HG03135 (cell line): ENCODE results near the gene GPHN.

ENCODE experiments used
- ATAC-seq: cut with Tn5 transposase; IDR thresholded peaks from one replicate; pipeline ENCODE4 v1.9.1; 2021; ENCODE audit warnings: mild to moderate bottlenecking, moderate library complexity; ENCODE audit not compliant: unreplicated experiment

GPHN gene

GRCh38 chr14:67133595-67134441 is 625.9 kb downstream of the GPHN start:
- no peak for ATAC-seq

GRCh38 chr14:67137744-67138371 is 629.9 kb downstream of the GPHN start:
- no peak for ATAC-seq

GRCh38 chr14:67140556-67140955 is 632.6 kb downstream of the GPHN start:
- no peak for ATAC-seq

- no peak for ATAC-seq
Observed at GRCh38 chr14:67141146-67141900, 633.4 kb downstream of the GPHN start.

- ATAC-seq, result no peak
Observed at GRCh38 chr14:67151082-67151666, 643.2 kb downstream of the GPHN start.

- no peak for ATAC-seq
Observed at GRCh38 chr14:67158566-67158965, 650.6 kb downstream of the GPHN start.

- ATAC-seq, result no peak
Observed at GRCh38 chr14:67162385-67162784, 654.4 kb downstream of the GPHN start.

GRCh38 chr14:67166450-67166853 is 658.5 kb downstream of the GPHN start:
- no peak for ATAC-seq

- no peak for ATAC-seq
Observed at GRCh38 chr14:67167420-67168109, 659.6 kb downstream of the GPHN start.

GRCh38 chr14:67168110-67168441 is 660.1 kb downstream of the GPHN start:
- no peak for ATAC-seq

- ATAC-seq, result no peak
Observed at GRCh38 chr14:67170660-67171059, 662.7 kb downstream of the GPHN start.

GRCh38 chr14:67172056-67172455 is 664.1 kb downstream of the GPHN start:
- ATAC-seq, result no peak

- no peak for ATAC-seq
Observed at GRCh38 chr14:67172520-67172919, 664.6 kb downstream of the GPHN start.

GRCh38 chr14:67173719-67174118 is 665.8 kb downstream of the GPHN start:
- no peak for ATAC-seq

- ATAC-seq, result no peak
Observed at GRCh38 chr14:67186172-67186768, 678.3 kb downstream of the GPHN start.

- no peak for ATAC-seq
Observed at GRCh38 chr14:67186789-67187584, 679.0 kb downstream of the GPHN start.

- no peak for ATAC-seq
Observed at GRCh38 chr14:67187826-67188225, 679.9 kb downstream of the GPHN start.

- no peak for ATAC-seq
Observed at GRCh38 chr14:67188326-67188725, 680.4 kb downstream of the GPHN start.

- no peak for ATAC-seq
Observed at GRCh38 chr14:67191768-67192290, 683.9 kb downstream of the GPHN start.
